ENCODE measurements around the gene ZMYND8. TPM values are rescaled to one million over a fixed set of nuclear protein-coding genes. Genes with fewer than 3 reads are reported as not detected.
A peak's percentile ranks its signal among the peaks of the same experiment; 100 is the strongest.
"Not testable (repeated sequence)": the region's sequence is repeated elsewhere in the genome, so short reads cannot be mapped to it uniquely, and the experiment has no call there.

Gene ZMYND8
- total and polyA plus RNA-seq, 11 donors: 11.3 to 46.4 (median 28.7) TPM

DNA sequence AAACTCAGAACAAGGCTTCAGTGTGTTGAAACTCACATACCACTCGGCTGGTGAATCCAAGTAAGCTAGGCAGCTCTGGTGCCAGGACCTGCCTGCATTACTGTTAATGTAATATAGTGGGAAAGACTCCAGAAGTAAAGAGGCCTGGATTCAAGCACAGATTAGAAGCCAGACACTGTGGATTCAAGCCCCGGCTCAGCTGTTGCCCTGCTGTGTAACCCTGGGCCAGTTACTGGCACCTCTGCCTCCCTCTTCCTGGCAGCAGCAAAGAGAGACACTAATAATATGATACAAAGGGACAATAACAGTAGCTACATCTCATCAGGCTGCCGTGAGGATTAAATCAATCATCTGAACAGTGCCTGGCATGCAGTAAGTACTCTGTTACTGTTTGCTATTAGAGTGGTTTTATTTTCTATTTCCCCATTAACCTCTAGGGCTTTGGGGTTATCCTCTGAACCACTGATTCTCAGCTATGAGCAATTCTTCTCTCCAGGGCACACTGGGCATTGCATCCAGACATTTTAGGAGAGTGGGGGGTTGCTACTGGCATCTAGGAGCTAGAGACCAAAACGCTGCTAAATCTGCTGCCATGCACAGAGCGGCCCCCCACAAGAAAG is 92.9 kb downstream of the ZMYND8 start:
- Histone ChIP-seq H3K9me3 (no peaks in the 10 kb centered on the region), H3K36me3 (peaks cover 0 to 52% (median 36%) of the 10 kb centered on the region in 9 donors), H3K4me1 (peaks cover 0 to 38% (median 17%) of the 10 kb centered on the region in 12 donors), H3K27ac (peak overlapping the region in 6 of 12 donors; percentile 24 to 76 (median 46)), H3K4me3 (no peak overlapping the region), H3K27me3 (no peaks in the 10 kb centered on the region)
- ATAC-seq (peak in 3 of 4 donors; percentile 6 to 82 (median 55)), DNase-seq (peak in 2 of 5 donors; percentile 55 to 57)
- intact Hi-C loops (cut with DNase I): loop anchor here in 5 of 10 donors (5.0 to 10.0 kb wide), 4 partner anchors 51 to 509 kb away; no protein-coding TSS in a partner anchor
- WGBS, 4 donors: 55 to 66% (median 61%) methylated on average over 5 of the region's 5 CpGs
- TF ChIP-seq, protein P1, sequence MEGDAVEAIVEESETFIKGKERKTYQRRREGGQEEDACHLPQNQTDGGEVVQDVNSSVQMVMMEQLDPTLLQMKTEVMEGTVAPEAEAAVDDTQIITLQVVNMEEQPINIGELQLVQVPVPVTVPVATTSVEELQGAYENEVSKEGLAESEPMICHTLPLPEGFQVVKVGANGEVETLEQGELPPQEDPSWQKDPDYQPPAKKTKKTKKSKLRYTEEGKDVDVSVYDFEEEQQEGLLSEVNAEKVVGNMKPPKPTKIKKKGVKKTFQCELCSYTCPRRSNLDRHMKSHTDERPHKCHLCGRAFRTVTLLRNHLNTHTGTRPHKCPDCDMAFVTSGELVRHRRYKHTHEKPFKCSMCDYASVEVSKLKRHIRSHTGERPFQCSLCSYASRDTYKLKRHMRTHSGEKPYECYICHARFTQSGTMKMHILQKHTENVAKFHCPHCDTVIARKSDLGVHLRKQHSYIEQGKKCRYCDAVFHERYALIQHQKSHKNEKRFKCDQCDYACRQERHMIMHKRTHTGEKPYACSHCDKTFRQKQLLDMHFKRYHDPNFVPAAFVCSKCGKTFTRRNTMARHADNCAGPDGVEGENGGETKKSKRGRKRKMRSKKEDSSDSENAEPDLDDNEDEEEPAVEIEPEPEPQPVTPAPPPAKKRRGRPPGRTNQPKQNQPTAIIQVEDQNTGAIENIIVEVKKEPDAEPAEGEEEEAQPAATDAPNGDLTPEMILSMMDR (IDR thresholded peaks at IDR 0.05): no peak
- TF ChIP-seq POLR2A (IDR thresholded peaks at IDR 0.05): no peak

- Histone ChIP-seq H3K36me3 (peaks cover 0 to 51% (median 35%) of the 10 kb centered on the region in 9 donors), H3K4me1 (peaks cover 0 to 43% (median 22%) of the 10 kb centered on the region in 12 donors), H3K27ac (peak overlapping the region in 6 of 12 donors; percentile 24 to 76 (median 46)), H3K27me3 (no peaks in the 10 kb centered on the region), H3K9me3 (no peaks in the 10 kb centered on the region), H3K4me3 (no peak overlapping the region)
- DNase-seq: no peak
- TF ChIP-seq POLR2A (IDR thresholded peaks at IDR 0.05): no peak
- TF ChIP-seq, protein P1 (IDR thresholded peaks at IDR 0.05): no peak
- intact Hi-C loops (cut with DNase I): loop anchor here in 5 of 10 donors (5.0 to 10.0 kb wide), 4 partner anchors 51 to 508 kb away; no protein-coding TSS in a partner anchor
- 80 to 91% (median 91%) methylated on average over 3 of the region's 3 CpGs for WGBS, 4 donors
- no peak for ATAC-seq
Observed at GRCh38 chr20:47263080-47263464, 93.4 kb downstream of the ZMYND8 start.

DNA sequence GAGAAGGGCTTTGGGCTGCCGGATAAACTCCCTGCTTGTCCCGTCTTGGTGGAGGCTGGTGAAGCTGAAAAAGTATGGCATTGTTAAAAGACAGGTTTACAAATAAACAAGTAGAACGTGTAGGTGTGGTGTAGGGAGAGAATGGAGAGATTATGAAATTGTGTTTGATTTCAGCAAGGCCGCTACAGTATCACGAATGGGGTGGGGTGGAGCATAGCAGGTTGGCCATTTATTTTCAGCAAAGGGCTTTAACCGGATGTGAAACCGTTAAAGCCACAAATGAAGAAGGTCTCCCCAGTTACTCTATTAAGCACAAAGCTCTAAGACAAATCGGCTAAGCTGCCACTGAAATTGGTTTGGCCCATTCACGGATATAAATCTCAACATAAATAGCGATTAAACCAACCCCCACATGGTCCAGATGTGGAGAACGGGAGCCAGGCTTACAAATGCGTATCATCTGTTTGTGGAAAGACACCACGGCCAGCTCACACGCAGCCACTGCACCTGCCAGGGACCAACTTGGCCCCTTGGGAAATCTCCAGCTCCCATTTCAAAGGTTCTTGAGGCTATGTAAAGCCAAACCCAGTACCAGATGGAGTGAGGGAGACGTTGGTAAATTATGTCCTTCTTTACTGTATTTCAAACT is 94.0 kb downstream of the ZMYND8 start:
- Histone ChIP-seq H3K4me1 (peaks cover 0 to 46% (median 26%) of the 10 kb centered on the region in 12 donors), H3K4me3 (no peak overlapping the region), H3K27me3 (no peaks in the 10 kb centered on the region), H3K27ac (peak overlapping the region in 7 of 12 donors; percentile 22 to 76 (median 41)), H3K36me3 (peaks cover 0 to 46% (median 29%) of the 10 kb centered on the region in 9 donors), H3K9me3 (no peaks in the 10 kb centered on the region)
- intact Hi-C loops (cut with DNase I): loop anchor here in 5 of 10 donors (5.0 to 10.0 kb wide), 4 partner anchors 50 to 508 kb away; no protein-coding TSS in a partner anchor
- DNase-seq: no peak
- WGBS, 4 donors: 85 to 90% (median 88%) methylated on average over 15 of the region's 15 CpGs
- no peak for ATAC-seq
- no peak for TF ChIP-seq POLR2A (IDR thresholded peaks at IDR 0.05)
- TF ChIP-seq, protein P1 (IDR thresholded peaks at IDR 0.05): no peak

DNA sequence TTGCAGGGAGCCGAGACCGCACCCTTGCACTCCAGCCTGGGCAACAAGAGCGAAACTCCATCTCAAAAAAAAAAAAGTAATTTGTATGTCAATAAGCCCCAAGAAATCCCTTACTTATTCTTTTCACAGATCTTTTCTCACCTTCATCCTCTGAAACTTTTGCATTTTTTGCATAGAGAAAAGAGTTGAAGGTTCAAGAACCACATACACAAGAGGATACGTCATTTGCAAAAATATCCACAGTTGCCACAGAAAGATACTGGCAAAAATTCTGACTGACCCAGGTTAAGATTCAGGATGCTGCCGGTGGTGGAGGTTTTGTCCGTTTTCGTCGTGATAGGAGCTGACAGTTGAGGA is 94.5 kb downstream of the ZMYND8 start:
- no peak for ATAC-seq
- no peaks in the 10 kb centered on the region for H3K27me3 ChIP-seq
- 93 to 95% (median 94%) methylated on average over 8 of the region's 8 CpGs for WGBS, 4 donors
- intact Hi-C loops (cut with DNase I): loop anchor here in 5 of 10 donors (5.0 to 10.0 kb wide), 4 partner anchors 50 to 507 kb away; no protein-coding TSS in a partner anchor
- TF ChIP-seq, protein P1 (IDR thresholded peaks at IDR 0.05): no peak
- no peak for TF ChIP-seq POLR2A (IDR thresholded peaks at IDR 0.05)
- no peak overlapping the region for H3K4me3 ChIP-seq
- peaks cover 0 to 44% (median 27%) of the 10 kb centered on the region in 9 donors for H3K36me3 ChIP-seq
- H3K9me3 ChIP-seq: no peaks in the 10 kb centered on the region
- DNase-seq: no peak
- H3K4me1 ChIP-seq: peaks cover 0 to 50% (median 29%) of the 10 kb centered on the region in 12 donors
- H3K27ac ChIP-seq: peak overlapping the region in 2 of 12 donors; percentile 22 to 36

DNA sequence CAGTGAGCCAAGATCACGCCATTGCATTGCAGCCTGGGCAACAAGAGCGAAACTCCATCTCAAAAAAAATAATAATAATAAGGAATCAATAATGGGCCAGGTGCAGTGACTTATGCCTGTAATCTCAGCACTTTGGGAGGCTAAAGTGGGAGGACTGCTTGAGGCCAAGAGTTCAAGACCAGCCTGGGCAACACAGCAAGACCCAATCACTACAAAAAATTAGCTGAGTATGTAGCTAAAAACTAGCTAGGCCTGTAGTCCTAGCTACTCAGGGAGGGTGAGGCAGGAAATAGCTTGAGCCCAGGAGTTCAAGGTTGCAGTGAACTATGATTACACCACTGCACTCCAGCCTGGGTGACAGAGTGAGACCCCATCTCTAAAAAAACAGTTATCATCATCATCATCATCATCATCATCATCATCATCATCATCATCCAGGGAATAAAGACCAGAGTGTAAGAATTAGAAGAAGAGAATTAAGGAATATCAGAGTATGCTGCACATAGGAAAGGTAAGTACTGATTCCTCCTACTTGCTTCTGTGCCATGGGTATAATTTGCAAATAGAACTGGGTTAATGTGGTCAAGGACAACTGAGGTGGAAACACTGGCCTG is 95.2 kb downstream of the ZMYND8 start:
- intact Hi-C loops (cut with DNase I): loop anchor here in 5 of 10 donors (5.0 to 10.0 kb wide), 4 partner anchors 49 to 506 kb away; no protein-coding TSS in a partner anchor
- 97 to 100% (median 98%) methylated on average over 2 of the region's 2 CpGs for WGBS, 4 donors
- not testable (repeated sequence) for H3K27ac ChIP-seq, H3K9me3 ChIP-seq, H3K4me3 ChIP-seq, H3K27me3 ChIP-seq, DNase-seq, ATAC-seq
- H3K36me3 ChIP-seq: peaks cover 0 to 42% (median 25%) of the 10 kb centered on the region in 9 donors
- H3K4me1 ChIP-seq: peaks cover 0 to 56% (median 31%) of the 10 kb centered on the region in 12 donors

DNA sequence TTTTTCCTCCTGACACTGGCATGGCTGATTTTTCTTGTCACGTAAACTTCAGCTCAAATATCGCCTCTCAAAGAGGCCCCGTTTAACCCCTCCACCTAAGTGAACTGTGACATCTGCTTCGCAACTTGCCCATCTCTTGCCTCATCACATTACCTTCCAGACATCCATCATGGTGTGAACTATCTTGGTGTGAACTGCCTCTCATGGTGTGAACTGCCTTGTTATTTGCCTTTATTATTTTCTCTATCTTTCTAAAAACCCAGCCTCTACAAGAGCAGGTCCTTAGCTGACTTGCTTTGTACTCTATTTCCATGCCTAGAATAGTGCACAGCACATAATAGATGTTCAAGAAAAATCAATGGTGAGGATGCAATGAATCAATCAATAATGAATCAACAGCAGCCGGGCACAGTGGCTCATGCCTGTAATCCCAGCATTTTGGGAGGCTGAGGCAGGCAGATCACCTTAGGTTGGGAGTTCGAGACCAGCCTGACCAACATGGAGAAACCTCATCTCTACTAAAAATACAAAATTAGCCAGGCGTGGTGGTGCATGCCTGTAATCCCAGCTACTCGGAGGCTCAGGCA is 95.9 kb downstream of the ZMYND8 start:
- Histone ChIP-seq H3K4me1 (peaks cover 0 to 56% (median 31%) of the 10 kb centered on the region in 12 donors), H3K36me3 (peaks cover 0 to 44% (median 23%) of the 10 kb centered on the region in 9 donors)
- intact Hi-C loops (cut with DNase I): loop anchor here in 5 of 10 donors (5.0 to 10.0 kb wide), 4 partner anchors 48 to 506 kb away; no protein-coding TSS in a partner anchor
- not testable (repeated sequence) for DNase-seq, H3K9me3 ChIP-seq, H3K27me3 ChIP-seq, H3K4me3 ChIP-seq, ATAC-seq, H3K27ac ChIP-seq
- WGBS, 4 donors: 96 to 99% (median 97%) methylated on average over 8 of the region's 8 CpGs

Data from heart left ventricle (tissue), 16 donors.